ENCODE measurements around the gene CAMK2G. TPM values are rescaled to one million over a fixed set of nuclear protein-coding genes. Genes with fewer than 3 reads are reported as not detected.

Gene CAMK2G
- total RNA-seq, 6 experiments from 2014 or later, result 8.3 to 10.7 (median 9.4) TPM

DNA sequence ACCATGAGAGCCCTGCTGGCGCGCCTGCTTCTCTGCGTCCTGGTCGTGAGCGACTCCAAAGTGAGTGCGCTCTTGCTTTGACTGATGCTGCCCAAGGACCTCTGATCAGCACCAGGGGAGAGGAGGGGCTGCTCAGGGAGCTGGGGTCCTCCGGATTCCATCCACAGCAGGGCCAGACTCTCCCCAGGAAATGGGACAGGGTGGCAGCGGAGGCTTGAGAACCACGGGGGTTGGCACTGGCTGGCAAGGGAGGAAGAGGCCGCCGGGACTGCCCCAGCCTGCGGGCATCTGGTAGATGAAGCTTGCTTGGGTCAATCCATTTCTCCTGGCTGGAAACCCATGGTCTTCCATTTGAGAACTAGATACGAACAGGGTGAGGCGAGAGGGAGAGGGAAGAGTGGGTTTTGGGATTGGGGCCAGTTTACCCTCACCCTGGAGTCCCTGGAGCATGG is 37.2 kb upstream of the CAMK2G start:
- intact Hi-C loops (cut with DNase I), result no loop called here
- no peak for DNase-seq

DNA sequence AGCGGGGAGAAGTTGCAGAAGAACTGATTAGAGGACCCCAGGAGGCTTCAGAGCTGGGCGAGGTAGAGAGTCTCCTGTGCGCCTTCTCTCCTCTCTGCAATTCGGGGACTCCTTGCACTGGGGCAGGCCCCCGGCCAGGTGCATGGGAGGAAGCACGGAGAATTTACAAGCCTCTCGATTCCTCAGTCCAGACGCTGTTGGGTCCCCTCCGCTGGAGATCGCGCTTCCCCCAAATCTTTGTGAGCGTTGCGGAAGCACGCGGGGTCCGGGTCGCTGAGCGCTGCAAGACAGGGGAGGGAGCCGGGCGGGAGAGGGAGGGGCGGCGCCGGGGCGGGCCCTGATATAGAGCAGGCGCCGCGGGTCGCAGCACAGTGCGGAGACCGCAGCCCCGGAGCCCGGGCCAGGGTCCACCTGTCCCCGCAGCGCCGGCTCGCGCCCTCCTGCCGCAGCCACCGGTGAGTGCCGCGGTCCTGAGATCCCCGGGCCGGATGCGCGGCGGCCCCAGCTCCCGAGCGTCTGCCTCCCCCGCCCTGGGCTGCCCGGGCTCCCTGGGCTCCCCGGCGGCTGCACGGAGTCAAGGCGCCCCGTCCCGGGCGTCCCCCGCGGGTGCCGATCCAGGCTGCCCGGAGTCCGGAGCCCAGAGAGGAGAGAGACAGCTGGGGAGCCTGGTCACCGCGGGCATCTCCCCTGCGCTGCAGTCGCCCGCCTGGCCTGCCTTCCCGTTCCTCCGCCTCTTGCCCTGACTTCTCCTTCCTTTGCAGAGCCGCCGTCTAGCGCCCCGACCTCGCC is 36.6 kb upstream of the CAMK2G start, which contains the start of gene PLAU:
TSS of gene PLAU (plus strand) at position 369 of the 789 bp plus-strand sequence. CDS start 424 bp downstream, outside the sequence.
- Histone ChIP-seq H3K4me1 (peaks cover 0 to 13% (median 0%) of the 10 kb centered on the region in 4 donors), H3K27me3 (peaks cover 0 to 10% of the 10 kb centered on the region in 2 donors), H3K4me3 (peak within 1 kb of the TSS; percentile 45 to 52 (median 48)), H3K27ac (peak within 1 kb of the TSS in 2 of 3 donors; percentile 12 to 40), H3K36me3 (no peaks in the 10 kb centered on the region), H3K9me3 (no peaks in the 10 kb centered on the region)
- DNase-seq (peak; percentile 55 to 73 (median 65)), ATAC-seq (peak; percentile 43 to 60 (median 57))
- intact Hi-C loops (cut with DNase I), result no loop called here
- WGBS (ENCODE audit: insufficient coverage, low coverage, low lambda C conversion rate, missing lambda C conversion rate), result 7% methylated on average over 13 of the region's 74 CpGs
- TF ChIP-seq POLR2A (IDR thresholded peaks at IDR 0.05) (peak; percentile 37), CTCF (IDR thresholded peaks at IDR 0.05) (no peak)

More for the DNA sequence above, 37.2 kb upstream of the CAMK2G start:
- H3K27me3 ChIP-seq, result peaks cover 0 to 10% of the 10 kb centered on the region in 2 donors
- 11% methylated on average over 10 of the region's 14 CpGs for WGBS (ENCODE audit: insufficient coverage, low coverage, low lambda C conversion rate, missing lambda C conversion rate)
- H3K9me3 ChIP-seq, result no peaks in the 10 kb centered on the region
- ATAC-seq, result peak in 1 of 4 donors; percentile 11
- H3K27ac ChIP-seq, result peak overlapping the region in 2 of 3 donors; percentile 12 to 40
- TF ChIP-seq CTCF (IDR thresholded peaks at IDR 0.05) (no peak), POLR2A (IDR thresholded peaks at IDR 0.05) (no peak)
- H3K36me3 ChIP-seq, result no peaks in the 10 kb centered on the region
- H3K4me1 ChIP-seq, result peaks cover 0 to 13% (median 0%) of the 10 kb centered on the region in 4 donors
- peak overlapping the region; percentile 45 to 52 (median 48) for H3K4me3 ChIP-seq

GRCh38 chr10:73910401-73910763 is 36.0 kb upstream of the CAMK2G start:
- WGBS (ENCODE audit: insufficient coverage, low coverage, low lambda C conversion rate, missing lambda C conversion rate), result 20% methylated on average over 7 of the region's 9 CpGs
- no peak overlapping the region for H3K27ac ChIP-seq
- H3K4me3 ChIP-seq, result peak overlapping the region in 2 of 3 donors; percentile 48 to 52
- ATAC-seq (no peak), DNase-seq (no peak)
- no peaks in the 10 kb centered on the region for H3K9me3 ChIP-seq
- intact Hi-C loops (cut with DNase I), result no loop called here
- TF ChIP-seq POLR2A (IDR thresholded peaks at IDR 0.05) (no peak), CTCF (IDR thresholded peaks at IDR 0.05) (no peak)
- peaks cover 0 to 10% of the 10 kb centered on the region in 2 donors for H3K27me3 ChIP-seq
- no peaks in the 10 kb centered on the region for H3K36me3 ChIP-seq
- H3K4me1 ChIP-seq, result peaks cover 0 to 13% (median 0%) of the 10 kb centered on the region in 4 donors

DNA sequence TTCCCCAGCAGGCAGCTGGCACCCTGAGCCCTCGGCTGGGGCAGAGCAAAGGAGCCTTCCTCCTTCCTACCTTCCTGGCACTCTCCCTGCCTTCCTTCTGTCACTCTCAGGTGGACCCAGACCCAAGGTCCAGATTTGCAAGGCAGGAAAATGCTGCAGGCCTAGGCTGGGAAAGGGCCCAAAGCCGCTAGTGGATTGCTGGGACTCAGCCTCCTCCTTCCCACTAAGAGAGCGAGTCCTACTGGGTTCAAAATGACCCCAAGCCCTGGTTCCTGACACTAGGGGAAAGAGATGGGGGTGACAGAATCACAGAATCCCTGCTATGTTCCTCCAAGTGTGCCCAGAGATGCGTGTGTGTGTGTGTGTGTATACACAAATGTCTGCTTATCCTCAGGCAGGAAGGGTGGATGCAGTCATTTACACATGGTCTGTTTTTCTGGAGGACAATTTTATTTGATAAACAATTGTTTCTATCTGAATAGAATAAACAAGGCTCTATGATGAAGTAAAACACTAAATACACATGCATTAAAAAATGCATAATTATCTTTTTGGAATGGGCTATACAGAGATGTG is 35.3 kb upstream of the CAMK2G start:
- DNase-seq (no peak), ATAC-seq (no peak)
- H3K4me1 ChIP-seq, result peaks cover 0 to 13% (median 0%) of the 10 kb centered on the region in 4 donors
- WGBS (ENCODE audit: insufficient coverage, low coverage, low lambda C conversion rate, missing lambda C conversion rate), result 67% methylated on average over 1 of the region's 4 CpGs
- TF ChIP-seq POLR2A (IDR thresholded peaks at IDR 0.05), result no peak
- TF ChIP-seq CTCF (IDR thresholded peaks at IDR 0.05), result no peak
- H3K4me3 ChIP-seq, result no peak overlapping the region
- no peaks in the 10 kb centered on the region for H3K36me3 ChIP-seq
- peaks cover 0 to 10% of the 10 kb centered on the region in 2 donors for H3K27me3 ChIP-seq
- H3K9me3 ChIP-seq, result no peaks in the 10 kb centered on the region
- intact Hi-C loops (cut with DNase I), result no loop called here
- no peak overlapping the region for H3K27ac ChIP-seq

Measured in right lobe of liver (tissue), 6 donors.